A549 (cell line): Measurements from ENCODE around the gene SMIM43. TPM values are rescaled to one million over a fixed set of nuclear protein-coding genes. Genes with fewer than 3 reads are reported as not detected.

Experiments
- ATAC-seq, 2 experiments: fragments of 200-7000 bp in 1 of 2; fragments of >200 bp in 1 of 2; cut with Nextera tagmentation in 1 of 2; cut with Tn5 transposase in 1 of 2; 3 replicates each; pipeline versions ENCODE4 v1.8.0 to v1.9.1; 2018 to 2020; ENCODE audit warnings: mild to moderate bottlenecking in 1 of 2, moderate library complexity in 1 of 2
- CTCF ChIA-PET: fragments of 300-600 bp; sonication (Branson Sonifier 250); formaldehyde crosslinking; extraction: SDS; loops from one replicate; lab custom pipeline; 2021; ENCODE audit warnings: antibody characterized with exemption, inconsistent platforms; lab: Yijun Ruan, JAX
- POLR2A ChIA-PET: fragments of 350-600 bp; formaldehyde crosslinking; extraction: SDS; loops from one replicate; lab custom pipeline; 2021; ENCODE audit warnings: antibody characterized with exemption, inconsistent platforms; lab: Yijun Ruan, JAX
- DNase-seq, 2 experiments: peaks; one replicate each; pipeline versions ENCODE4 v3.0.0 to v3.0.0-alpha.2; 2011 to 2016; ENCODE audit warnings: low read depth in 1 of 2, low spot score in 1 of 2
- FAIRE-seq: peaks from 2 replicates; lab custom pipeline; 2011; peaks lifted over from hg19 to GRCh38; lab: Jason Lieb, UNC
- H3K27ac ChIP-seq, 2 experiments: fragments of >200 bp; sonication (Bioruptor Twin); formaldehyde crosslinking; 3 replicates each; pipeline ENCODE4 v1.5.1; 2016 to 2017
- H3K4me1 ChIP-seq: fragments of >200 bp; sonication (Bioruptor Twin); formaldehyde crosslinking; 3 replicates; pipeline ENCODE4 v1.6.1; 2016
- H3K4me2 ChIP-seq: fragments of >200 bp; sonication (Bioruptor Twin); formaldehyde crosslinking; 3 replicates; pipeline ENCODE4 v1.6.1; 2016
- H3K4me3 ChIP-seq: fragments of >200 bp; sonication (Bioruptor Twin); formaldehyde crosslinking; 3 replicates; pipeline ENCODE4 v1.5.1; 2016
- H3K9me3 ChIP-seq: fragments of >200 bp; sonication (Bioruptor Twin); formaldehyde crosslinking; 3 replicates; pipeline ENCODE4 v1.6.1; 2016
- CBX2 ChIP-seq: fragments of 200-600 bp; sonication (generic); IDR thresholded peaks from 2 replicates; pipeline ENCODE4 v1.6.1; 2016; ENCODE audit warnings: low read depth, mild to moderate bottlenecking, borderline replicate concordance
- CTCF ChIP-seq: fragments of >200 bp; sonication (Bioruptor Twin); formaldehyde crosslinking; IDR thresholded peaks from 3 replicates; pipeline ENCODE4 v1.5.1; 2016
- E2F6 ChIP-seq: IDR thresholded peaks from 2 replicates; pipeline ENCODE4 v1.6.1; 2012; ENCODE audit warnings: low read depth, borderline replicate concordance
- EHF ChIP-seq: fragments of 250-450 bp; sonication (Bioruptor Pico); IDR thresholded peaks from 2 replicates; pipeline ENCODE4 v1.5.0; 2020; ENCODE audit warnings: mild to moderate bottlenecking
- ELK1 ChIP-seq: fragments of 150-350 bp; IDR thresholded peaks from 2 replicates; pipeline ENCODE4 v1.6.1; 2014; ENCODE audit warnings: low read depth, mild to moderate bottlenecking, low read length
- FOXS1 ChIP-seq: fragments of 250-450 bp; sonication (Bioruptor Pico); IDR thresholded peaks from 2 replicates; pipeline ENCODE4 v1.5.0; 2020; ENCODE audit warnings: mild to moderate bottlenecking, moderate library complexity
- GATA3 ChIP-seq: IDR thresholded peaks from 2 replicates; pipeline ENCODE4 v1.6.1; 2012; ENCODE audit warnings: borderline replicate concordance
- HOXB13 ChIP-seq: fragments of 250-450 bp; sonication (Bioruptor Pico); IDR thresholded peaks from 2 replicates; pipeline ENCODE4 v1.5.0; 2020; ENCODE audit warnings: low read depth, mild to moderate bottlenecking, moderate library complexity
- KDM5A ChIP-seq: fragments of 200-600 bp; sonication (generic); IDR thresholded peaks from 2 replicates; pipeline ENCODE4 v1.6.1; 2016; ENCODE audit warnings: antibody characterized with exemption, mild to moderate bottlenecking
- MAFK ChIP-seq: fragments of 450-650 bp; IDR thresholded peaks from 2 replicates; pipeline ENCODE4 v1.6.1; 2014; ENCODE audit not compliant: partially characterized antibody
- MAX ChIP-seq: IDR thresholded peaks from 2 replicates; pipeline ENCODE4 v1.6.1; 2012
- MYC ChIP-seq: IDR thresholded peaks from 2 replicates; pipeline ENCODE4 v1.6.1; 2012; ENCODE audit warnings: mild to moderate bottlenecking, inconsistent platforms, low read length, improper control_type of control experiment, borderline replicate concordance
- NPAS2 ChIP-seq: fragments of 250-450 bp; sonication (Bioruptor Pico); IDR thresholded peaks from 2 replicates; pipeline ENCODE4 v1.8.0; 2022; ENCODE audit warnings: mild to moderate bottlenecking, moderate library complexity, borderline replicate concordance
- POLR2A ChIP-seq: IDR thresholded peaks from 2 replicates; pipeline ENCODE4 v1.6.1; 2012; ENCODE audit warnings: mild to moderate bottlenecking, low read length
- POLR2AphosphoS2 ChIP-seq: conservative IDR thresholded peaks from 2 replicates; pipeline ENCODE4 v1.6.1; 2012; ENCODE audit warnings: low read length, improper control_type of control experiment, inconsistent platforms
- RARB ChIP-seq: fragments of 250-450 bp; sonication (Bioruptor Pico); IDR thresholded peaks from 2 replicates; pipeline ENCODE4 v1.8.0; 2021; ENCODE audit warnings: mild to moderate bottlenecking, moderate library complexity
- RNF2 ChIP-seq: fragments of 200-600 bp; sonication (generic); IDR thresholded peaks from 2 replicates; pipeline ENCODE4 v1.6.1; 2016; ENCODE audit warnings: low read depth, mild to moderate bottlenecking, antibody characterized with exemption, moderate library complexity, borderline replicate concordance
- TFCP2L1 ChIP-seq: fragments of 250-450 bp; sonication (Bioruptor Pico); IDR thresholded peaks from 2 replicates; pipeline ENCODE4 v1.5.0; 2021; ENCODE audit warnings: mild to moderate bottlenecking
- ZSCAN20 ChIP-seq: fragments of 250-450 bp; sonication (Bioruptor Pico); IDR thresholded peaks from 2 replicates; pipeline ENCODE4 v1.8.0; 2022; ENCODE audit warnings: mild to moderate bottlenecking, moderate library complexity
- WGBS: methylation state at CpG from one replicate; pipeline ENCODE4 v1.1.6; 2017; ENCODE audit errors: missing lambda C conversion rate; 5-methylcytosine and 5-hydroxymethylcytosine counted together
- polyA plus RNA-seq, 4 experiments: library from polyadenylated mRNA; depleted of rRNA in 3 of 4; stranded (reverse); fragments of >200 nt; fragmentation: RNase III in 1 of 4; extraction: RNeasy Plus Mini Kit Qiagen cat#74134 plus additional on column Dnase treatment in 1 of 4; gene quantifications; 2 replicates in 3 of 4; 3 replicates in 1 of 4; pipeline ENCODE4 v1.2.3, GENCODE V29; 2011 to 2017

The SMIM43 gene
- polyA plus RNA-seq, 2 of the 4 experiments (the other 2 are of a cell fraction), result 0.12 to 0.45 TPM

- TF ChIP-seq CTCF (no peak), POLR2AphosphoS2 (no peak), MYC (no peak), MAX (no peak), HOXB13 (no peak)
Measured at GRCh38 chr4:121717680-121718237, 47.2 kb downstream of the SMIM43 start (continued).

- Histone ChIP-seq H3K4me2 (no peak overlapping the region), H3K4me1 (peaks cover 30% of the 10 kb centered on the region), H3K4me3 (no peak overlapping the region), H3K9me3 (no peaks in the 10 kb centered on the region), H3K27ac (no peak overlapping the region; a peak in 1 of 6 replicates)
- ChIA-PET POLR2A (interaction anchor here (1.4 kb wide), 1 partner anchor 18 kb away, joined by 5 read pairs; the partner anchor contains the start of gene ANXA5), CTCF (interaction anchor here (1.2 kb wide), 1 partner anchor 17 kb away, joined by 4 read pairs; no protein-coding TSS in a partner anchor)
- DNase-seq (no peak), ATAC-seq (no peak)
- no peak for TF ChIP-seq E2F6
- TF ChIP-seq, all 56 proteins: peak for 0
- 63% methylated on average over 4 of the region's 4 CpGs for WGBS
- FAIRE-seq, result no peak
Measured at GRCh38 chr4:121714548-121714947, 50.4 kb downstream of the SMIM43 start.

- WGBS, result 87% methylated on average over 4 of the region's 4 CpGs
- Histone ChIP-seq H3K4me1 (peaks cover 27% of the 10 kb centered on the region), H3K9me3 (no peaks in the 10 kb centered on the region), H3K4me2 (no peak overlapping the region), H3K27ac (peak overlapping the region; percentile 15 to 41; a peak in 1 of 6 replicates), H3K4me3 (no peak overlapping the region)
- DNase-seq (no peak), ATAC-seq (no peak), FAIRE-seq (no peak)
- CTCF ChIA-PET, result interaction anchor here (1.0 to 1.6 kb wide), 3 partner anchors 13 to 23 kb away, joined by 3 to 10 read pairs (median 3); no protein-coding TSS in a partner anchor
- POLR2A ChIA-PET, result interaction anchor here (2.1 kb wide), 1 partner anchor 16 kb away, joined by 19 read pairs; the partner anchor contains the start of gene ANXA5
- TF ChIP-seq EHF (CRISPR knock-in tag), result no peak
- TF ChIP-seq POLR2A, result no peak
- TF ChIP-seq KDM5A, result no peak
- TF ChIP-seq RARB, result no peak
- TF ChIP-seq TFCP2L1 (CRISPR knock-in tag), result no peak
- TF ChIP-seq ELK1, result no peak
- TF ChIP-seq CBX2, result no peak
- TF ChIP-seq MAFK, result no peak
- TF ChIP-seq RNF2, result no peak
- no peak for TF ChIP-seq GATA3
- TF ChIP-seq FOXS1 (CRISPR knock-in tag), result no peak
- no peak for TF ChIP-seq NPAS2 (CRISPR knock-in tag)
- no peak for TF ChIP-seq ZSCAN20 (CRISPR knock-in tag)
Measured at GRCh38 chr4:121712783-121713182, 52.2 kb downstream of the SMIM43 start.
